SKM-1 treated with dmso at 0.1 percent for 144 hours (cell line): ENCODE data around the gene ANKRD1.
"Not testable (repeated sequence)": the region's sequence is repeated elsewhere in the genome, so short reads cannot be mapped to it uniquely, and the experiment has no call there.

ENCODE experiments used
- DNase-seq: peaks from one replicate; lab custom pipeline; 2025; ENCODE audit not compliant: unreplicated experiment; lab: John Stamatoyannopoulos, UW

Gene ANKRD1

GRCh38 chr10:90912854-90913479 is 7.9 kb downstream of the ANKRD1 start:
- no peak for DNase-seq

GRCh38 chr10:90912174-90912573 is 8.7 kb downstream of the ANKRD1 start:
- no peak for DNase-seq

- peak; percentile 41 for DNase-seq
These were observed 9.5 kb downstream of the ANKRD1 start for GRCh38 chr10:90911133-90912051.

- no peak for DNase-seq
These were observed 14.3 kb downstream of the ANKRD1 start for GRCh38 chr10:90906596-90906995.

- no peak for DNase-seq
These were observed 15.0 kb downstream of the ANKRD1 start for GRCh38 chr10:90905925-90906324.

- DNase-seq = not testable (repeated sequence)
These were observed 24.0 kb downstream of the ANKRD1 start for GRCh38 chr10:90896916-90897315.

GRCh38 chr10:90893190-90893589 is 27.7 kb downstream of the ANKRD1 start:
- DNase-seq = no peak

GRCh38 chr10:90890347-90890746 is 30.5 kb downstream of the ANKRD1 start:
- DNase-seq = no peak

GRCh38 chr10:90889636-90890035 is 31.3 kb downstream of the ANKRD1 start:
- DNase-seq = no peak

GRCh38 chr10:90888387-90888786 is 32.5 kb downstream of the ANKRD1 start:
- DNase-seq = no peak

- no peak for DNase-seq
These were observed 33.3 kb downstream of the ANKRD1 start for GRCh38 chr10:90887555-90887954.

- DNase-seq = no peak
These were observed 35.7 kb downstream of the ANKRD1 start for GRCh38 chr10:90885176-90885575.

GRCh38 chr10:90884431-90884830 is 36.5 kb downstream of the ANKRD1 start:
- no peak for DNase-seq

GRCh38 chr10:90880059-90880719 is 40.7 kb downstream of the ANKRD1 start:
- peak; percentile 15 for DNase-seq

- DNase-seq = no peak
These were observed 41.8 kb downstream of the ANKRD1 start for GRCh38 chr10:90879062-90879461.

GRCh38 chr10:90872648-90873020 is 48.3 kb downstream of the ANKRD1 start:
- no peak for DNase-seq

- DNase-seq = peak; percentile 76
These were observed 48.9 kb downstream of the ANKRD1 start, which contains the start of gene RPP30 for GRCh38 chr10:90871766-90872647. TSS of gene RPP30 (plus strand) at chr10:90871974. CDS start at chr10:90871987, 13 bp downstream.

- DNase-seq = peak; percentile 37
These were observed 49.6 kb downstream of the ANKRD1 start for GRCh38 chr10:90871279-90871765.

- no peak for DNase-seq
These were observed 54.8 kb downstream of the ANKRD1 start for GRCh38 chr10:90866050-90866598.

- no peak for DNase-seq
These were observed 55.5 kb downstream of the ANKRD1 start for GRCh38 chr10:90865401-90865800.
